Fibroblast of lung (primary cell): Measurements from ENCODE around the gene HOXC10.

ENCODE experiments used
- CTCF ChIP-seq, 2 donors: IDR thresholded peaks in 1 of 2; conservative IDR thresholded peaks in 1 of 2; 1 replicate in 1 of 2; 2 replicates in 1 of 2; pipeline ENCODE4 v1.5.1; 2011 to 2012; ENCODE audit warnings: low read length in 2 of 2, control low read depth in 1 of 2, inconsistent platforms in 1 of 2, low read depth in 1 of 2, mild to moderate bottlenecking in 1 of 2
- EZH2 ChIP-seq: IDR thresholded peaks from 2 replicates; pipeline ENCODE4 v1.5.1; 2012; ENCODE audit warnings: low read length, control low read depth, mild to moderate bottlenecking; ENCODE audit errors: missing control alignments

DNA sequence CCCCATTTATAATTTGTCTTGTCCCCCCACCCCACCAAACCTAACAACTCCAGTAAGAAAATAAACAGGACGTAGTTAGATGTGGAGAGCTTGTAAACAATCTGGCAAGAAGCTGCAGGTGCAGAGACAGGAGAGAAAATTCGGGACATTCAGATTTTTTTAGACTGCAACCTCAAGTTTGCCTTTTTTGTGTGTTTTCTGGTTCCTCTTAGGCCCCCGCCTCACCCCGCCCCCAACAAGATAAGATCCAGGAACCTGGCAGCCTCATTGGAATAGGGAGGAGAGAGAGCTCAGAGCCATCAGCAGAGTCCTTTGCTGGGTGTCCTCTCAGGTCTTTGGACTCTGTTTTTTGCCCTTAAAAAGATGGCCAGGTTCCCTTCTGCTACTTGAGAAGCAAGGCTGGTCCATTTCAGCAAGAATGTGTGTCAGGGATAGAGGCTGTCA, 2.9 kb downstream of the HOXC10 start:
- TF ChIP-seq CTCF (conservative IDR thresholded peaks at IDR 0.05 in 1 of 2, IDR thresholded peaks at IDR 0.05 in 1 of 2; ENCODE audit: low read depth in 1 of 2, low read length in 2 of 2) (no peak), EZH2 (no peak)
